ENCODE results near the gene SLC6A13.

SLC6A13 gene

GRCh38 chr12:197347-197746, 65.3 kb downstream of the SLC6A13 start:
- no peaks in the 10 kb centered on the region for H3K79me2 ChIP-seq (ENCODE audit: insufficient read depth, low read depth)
- no peaks in the 10 kb centered on the region for H3K4me1 ChIP-seq (ENCODE audit: low read depth, poor library complexity, severe bottlenecking)
- H3K36me3 ChIP-seq (ENCODE audit: insufficient read depth), result no peaks in the 10 kb centered on the region
- no peak overlapping the region for H3K4me3 ChIP-seq (IDR thresholded peaks at IDR 0.05; ENCODE audit: insufficient read depth, low read depth, low read length)
- H3K4me2 ChIP-seq, result no peak overlapping the region
- peaks cover 8% of the 10 kb centered on the region; the same call in 1 of the 2 replicates for H3K27me3 ChIP-seq (ENCODE audit: insufficient read depth, low read depth)
- TF ChIP-seq, protein P1, sequence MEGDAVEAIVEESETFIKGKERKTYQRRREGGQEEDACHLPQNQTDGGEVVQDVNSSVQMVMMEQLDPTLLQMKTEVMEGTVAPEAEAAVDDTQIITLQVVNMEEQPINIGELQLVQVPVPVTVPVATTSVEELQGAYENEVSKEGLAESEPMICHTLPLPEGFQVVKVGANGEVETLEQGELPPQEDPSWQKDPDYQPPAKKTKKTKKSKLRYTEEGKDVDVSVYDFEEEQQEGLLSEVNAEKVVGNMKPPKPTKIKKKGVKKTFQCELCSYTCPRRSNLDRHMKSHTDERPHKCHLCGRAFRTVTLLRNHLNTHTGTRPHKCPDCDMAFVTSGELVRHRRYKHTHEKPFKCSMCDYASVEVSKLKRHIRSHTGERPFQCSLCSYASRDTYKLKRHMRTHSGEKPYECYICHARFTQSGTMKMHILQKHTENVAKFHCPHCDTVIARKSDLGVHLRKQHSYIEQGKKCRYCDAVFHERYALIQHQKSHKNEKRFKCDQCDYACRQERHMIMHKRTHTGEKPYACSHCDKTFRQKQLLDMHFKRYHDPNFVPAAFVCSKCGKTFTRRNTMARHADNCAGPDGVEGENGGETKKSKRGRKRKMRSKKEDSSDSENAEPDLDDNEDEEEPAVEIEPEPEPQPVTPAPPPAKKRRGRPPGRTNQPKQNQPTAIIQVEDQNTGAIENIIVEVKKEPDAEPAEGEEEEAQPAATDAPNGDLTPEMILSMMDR (conservative IDR thresholded peaks at IDR 0.05; ENCODE audit: low read depth, low read length), result no peak
- H2AFZ ChIP-seq (ENCODE audit: low read depth), result no peak overlapping the region
- no peaks in the 10 kb centered on the region for H4K20me1 ChIP-seq (ENCODE audit: insufficient read depth)
- H3K27ac ChIP-seq, result no peak overlapping the region
- H3K9ac ChIP-seq, result no peak overlapping the region

DNA sequence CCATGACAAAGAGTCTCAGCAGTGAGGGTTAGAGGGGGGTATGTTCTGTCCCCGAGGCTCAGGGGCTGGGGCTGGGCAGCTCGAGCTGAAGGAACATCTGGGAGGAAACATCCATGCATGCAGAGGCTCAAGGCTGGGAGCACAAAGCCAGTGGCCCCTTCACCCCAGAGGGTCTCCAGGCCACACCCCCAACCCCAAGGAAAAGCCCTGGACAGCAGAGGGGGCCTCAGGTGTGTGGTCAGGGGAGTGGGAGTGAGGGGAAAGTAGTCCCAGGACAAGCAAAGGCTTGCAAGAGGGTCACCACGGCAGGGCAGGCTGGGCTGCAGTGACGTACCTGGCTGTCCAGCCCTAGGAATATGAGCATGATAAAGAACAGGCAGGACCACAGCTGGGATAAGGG, 66.2 kb downstream of the SLC6A13 start:
- Histone ChIP-seq H2AFZ (ENCODE audit: low read depth) (no peak overlapping the region), H3K79me2 (ENCODE audit: insufficient read depth, low read depth) (no peaks in the 10 kb centered on the region), H3K4me1 (ENCODE audit: low read depth, poor library complexity, severe bottlenecking) (no peaks in the 10 kb centered on the region), H3K36me3 (ENCODE audit: insufficient read depth) (no peaks in the 10 kb centered on the region), H3K4me2 (no peak overlapping the region), H3K4me3 (IDR thresholded peaks at IDR 0.05; ENCODE audit: insufficient read depth, low read depth, low read length) (no peak overlapping the region), H3K9ac (no peak overlapping the region), H3K27ac (no peak overlapping the region), H4K20me1 (ENCODE audit: insufficient read depth) (no peaks in the 10 kb centered on the region), H3K27me3 (ENCODE audit: insufficient read depth, low read depth) (peaks cover 17% of the 10 kb centered on the region; the same call in 1 of the 2 replicates)
- TF ChIP-seq, protein P1 (conservative IDR thresholded peaks at IDR 0.05; ENCODE audit: low read depth, low read length), result no peak

DNA sequence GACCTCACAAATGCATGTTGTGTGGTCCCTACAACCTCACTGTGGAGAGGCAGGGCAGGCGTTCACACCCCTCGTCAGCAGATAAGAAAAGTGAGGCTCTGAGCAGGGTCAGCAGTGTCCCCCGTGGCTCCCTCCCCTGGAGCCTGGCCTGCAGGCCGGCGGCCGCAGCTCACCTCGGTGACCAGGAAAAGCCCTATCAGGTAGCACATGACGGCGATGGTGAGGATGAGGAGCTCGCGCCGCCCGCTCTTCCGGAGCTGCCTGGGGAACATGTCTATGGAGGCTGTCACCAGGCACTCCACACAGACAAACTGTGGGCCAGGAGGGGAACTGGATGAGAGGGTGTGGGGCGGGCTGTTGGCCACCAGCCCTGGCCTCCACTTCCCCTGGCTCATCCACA, 66.7 kb downstream of the SLC6A13 start:
- H3K4me3 ChIP-seq (IDR thresholded peaks at IDR 0.05; ENCODE audit: insufficient read depth, low read depth, low read length), result no peak overlapping the region
- no peak overlapping the region for H3K4me2 ChIP-seq
- H4K20me1 ChIP-seq (ENCODE audit: insufficient read depth), result no peaks in the 10 kb centered on the region
- H2AFZ ChIP-seq (ENCODE audit: low read depth), result no peak overlapping the region
- H3K79me2 ChIP-seq (ENCODE audit: insufficient read depth, low read depth), result no peaks in the 10 kb centered on the region
- H3K27me3 ChIP-seq (ENCODE audit: insufficient read depth, low read depth), result peaks cover 17% of the 10 kb centered on the region; the same call in 1 of the 2 replicates
- no peaks in the 10 kb centered on the region for H3K4me1 ChIP-seq (ENCODE audit: low read depth, poor library complexity, severe bottlenecking)
- H3K9ac ChIP-seq, result no peak overlapping the region
- H3K27ac ChIP-seq, result no peak overlapping the region
- TF ChIP-seq, protein P1 (conservative IDR thresholded peaks at IDR 0.05; ENCODE audit: low read depth, low read length), result no peak
- H3K36me3 ChIP-seq (ENCODE audit: insufficient read depth), result no peaks in the 10 kb centered on the region

- Histone ChIP-seq H4K20me1 (ENCODE audit: insufficient read depth) (no peaks in the 10 kb centered on the region), H3K4me2 (no peak overlapping the region), H3K9ac (no peak overlapping the region), H3K79me2 (ENCODE audit: insufficient read depth, low read depth) (no peaks in the 10 kb centered on the region), H3K27me3 (ENCODE audit: insufficient read depth, low read depth) (peaks cover 18% of the 10 kb centered on the region; the same call in 1 of the 2 replicates), H3K27ac (no peak overlapping the region), H3K4me3 (IDR thresholded peaks at IDR 0.05; ENCODE audit: insufficient read depth, low read depth, low read length) (no peak overlapping the region), H3K4me1 (ENCODE audit: low read depth, poor library complexity, severe bottlenecking) (no peaks in the 10 kb centered on the region), H2AFZ (ENCODE audit: low read depth) (no peak overlapping the region), H3K36me3 (ENCODE audit: insufficient read depth) (no peaks in the 10 kb centered on the region)
- TF ChIP-seq, protein P1 (conservative IDR thresholded peaks at IDR 0.05; ENCODE audit: low read depth, low read length), result no peak
These were observed 67.5 kb downstream of the SLC6A13 start for GRCh38 chr12:195156-195555.
